Vagina (tissue), 2 donors: ENCODE measurements around the gene BTBD10.

Source experiments
- CTCF ChIP-seq, 3 experiments: fragments of 450-650 bp in 2 of 3; fragments of 200-600 bp in 1 of 3; sonication (generic) in 1 of 3; IDR thresholded peaks; one replicate each; pipeline ENCODE4 v1.5.1; 2017 to 2019; ENCODE audit warnings: antibody characterized with exemption in 3 of 3, mild to moderate bottlenecking in 2 of 3, moderate library complexity in 2 of 3
- POLR2A ChIP-seq, 2 donors: fragments of 450-650 bp; IDR thresholded peaks; one replicate each; pipeline ENCODE4 v1.6.1; 2017; ENCODE audit warnings: antibody characterized with exemption in 2 of 2, mild to moderate bottlenecking in 2 of 2, moderate library complexity in 2 of 2
- POLR2AphosphoS5 ChIP-seq, 2 donors: sonication (generic); formaldehyde crosslinking; IDR thresholded peaks; one replicate each; pipeline ENCODE4 v1.9.0; 2017; ENCODE audit warnings: antibody characterized with exemption in 2 of 2, mild to moderate bottlenecking in 2 of 2, low read depth in 1 of 2; ENCODE audit not compliant: insufficient read depth in 1 of 2

- peak in 2 of 3 experiments; percentile 30 to 35 for TF ChIP-seq CTCF (IDR thresholded peaks at IDR 0.05)
- TF ChIP-seq POLR2A (IDR thresholded peaks at IDR 0.05), result no peak
- no peak for TF ChIP-seq POLR2AphosphoS5 (IDR thresholded peaks at IDR 0.05; ENCODE audit: insufficient read depth in 1 of 2, low read depth in 1 of 2)
These were observed 2.9 kb upstream of the BTBD10 start for GRCh38 chr11:13465909-13466371.
